ENCODE measurements around the gene TMEM167A. TPM values are rescaled to one million over a fixed set of nuclear protein-coding genes. Genes with fewer than 3 reads are reported as not detected.
"Not testable (repeated sequence)": the region's sequence is repeated elsewhere in the genome, so short reads cannot be mapped to it uniquely, and the experiment has no call there.

Gene TMEM167A
- total RNA-seq, 4 donors from 2014 or later = 21.4 to 34.5 (median 29.9) TPM

DNA sequence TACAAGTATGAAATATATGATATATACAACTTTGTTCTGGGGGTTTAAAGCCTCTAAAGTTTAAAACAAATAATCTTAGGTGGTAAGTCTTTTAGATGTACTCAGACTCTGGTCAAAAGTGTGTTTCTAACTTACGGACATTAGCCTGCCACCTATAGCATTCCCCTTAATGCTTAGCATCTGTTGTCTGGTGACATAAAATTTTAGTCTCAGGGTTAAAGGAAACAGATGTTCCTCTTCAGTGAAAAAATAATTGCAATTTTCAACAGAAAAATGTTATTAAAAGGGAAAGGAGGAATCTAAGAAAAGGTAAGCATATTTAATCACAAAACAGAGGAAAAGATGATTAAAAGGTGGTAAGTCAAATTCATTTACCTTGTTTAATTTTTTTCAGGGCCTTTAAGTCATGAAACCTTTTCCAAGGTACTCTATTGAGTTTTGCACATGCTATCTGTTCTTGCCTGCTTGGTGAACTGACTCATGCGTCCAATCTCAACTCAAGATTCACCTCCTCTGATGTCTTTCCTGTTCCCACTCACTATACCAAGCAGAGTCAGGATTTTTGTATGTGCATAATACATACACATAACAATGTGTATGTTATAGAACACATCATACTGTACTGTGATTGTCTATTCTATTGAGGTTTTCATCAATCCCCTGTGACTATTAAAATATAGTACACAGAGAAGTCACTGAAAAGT is 7.9 kb downstream of the TMEM167A start:
- Histone ChIP-seq H3K27ac (replicated peaks in 1 of 4) (no peak overlapping the region), H3K9me3 (no peaks in the 10 kb centered on the region), H3K36me3 (no peaks in the 10 kb centered on the region), H3K27me3 (no peaks in the 10 kb centered on the region), H3K4me3 (no peak overlapping the region), H3K4me1 (peaks cover 12 to 43% (median 39%) of the 10 kb centered on the region in 4 donors)
- TF ChIP-seq POLR2A (IDR thresholded peaks at IDR 0.05; ENCODE audit: low read depth) (no peak), POLR2AphosphoS5 (IDR thresholded peaks at IDR 0.05) (no peak), EP300 (IDR thresholded peaks at IDR 0.05) (no peak)
- TF ChIP-seq, protein P1, sequence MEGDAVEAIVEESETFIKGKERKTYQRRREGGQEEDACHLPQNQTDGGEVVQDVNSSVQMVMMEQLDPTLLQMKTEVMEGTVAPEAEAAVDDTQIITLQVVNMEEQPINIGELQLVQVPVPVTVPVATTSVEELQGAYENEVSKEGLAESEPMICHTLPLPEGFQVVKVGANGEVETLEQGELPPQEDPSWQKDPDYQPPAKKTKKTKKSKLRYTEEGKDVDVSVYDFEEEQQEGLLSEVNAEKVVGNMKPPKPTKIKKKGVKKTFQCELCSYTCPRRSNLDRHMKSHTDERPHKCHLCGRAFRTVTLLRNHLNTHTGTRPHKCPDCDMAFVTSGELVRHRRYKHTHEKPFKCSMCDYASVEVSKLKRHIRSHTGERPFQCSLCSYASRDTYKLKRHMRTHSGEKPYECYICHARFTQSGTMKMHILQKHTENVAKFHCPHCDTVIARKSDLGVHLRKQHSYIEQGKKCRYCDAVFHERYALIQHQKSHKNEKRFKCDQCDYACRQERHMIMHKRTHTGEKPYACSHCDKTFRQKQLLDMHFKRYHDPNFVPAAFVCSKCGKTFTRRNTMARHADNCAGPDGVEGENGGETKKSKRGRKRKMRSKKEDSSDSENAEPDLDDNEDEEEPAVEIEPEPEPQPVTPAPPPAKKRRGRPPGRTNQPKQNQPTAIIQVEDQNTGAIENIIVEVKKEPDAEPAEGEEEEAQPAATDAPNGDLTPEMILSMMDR (IDR thresholded peaks at IDR 0.05) = no peak
- 75% methylated on average over 2 of the region's 2 CpGs for WGBS
- DNase-seq (ENCODE audit: extremely low spot score) = no peak
- intact Hi-C loops (cut with DNase I) = no loop called here

DNA sequence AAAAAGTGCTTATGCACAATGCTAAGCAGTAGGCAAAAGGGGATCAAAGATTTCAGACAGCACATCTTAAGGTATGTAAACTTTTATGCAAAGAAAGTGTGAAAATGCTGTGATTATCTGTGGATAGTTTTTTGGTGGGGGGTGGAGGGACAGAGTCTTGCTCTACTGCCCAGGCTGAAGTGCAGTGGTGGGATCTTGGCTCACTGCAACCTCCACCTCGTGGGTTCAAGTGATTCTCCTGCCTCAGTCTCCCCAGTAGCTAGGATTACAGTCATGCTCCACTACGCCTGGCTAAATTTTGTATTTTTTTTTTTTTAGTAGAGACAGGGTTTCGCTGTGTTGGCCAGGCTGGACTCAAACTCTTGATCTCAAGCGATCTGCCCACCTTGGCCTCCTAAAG is 9.8 kb downstream of the TMEM167A start:
- H3K36me3 ChIP-seq; intact Hi-C loops (cut with DNase I); H3K27ac ChIP-seq (replicated peaks in 1 of 4); DNase-seq (ENCODE audit: extremely low spot score); H3K9me3 ChIP-seq; H3K27me3 ChIP-seq; H3K4me3 ChIP-seq: not testable (repeated sequence)
- 96% methylated on average over 4 of the region's 4 CpGs for WGBS
- H3K4me1 ChIP-seq = peaks cover 7 to 32% (median 22%) of the 10 kb centered on the region in 4 donors

DNA sequence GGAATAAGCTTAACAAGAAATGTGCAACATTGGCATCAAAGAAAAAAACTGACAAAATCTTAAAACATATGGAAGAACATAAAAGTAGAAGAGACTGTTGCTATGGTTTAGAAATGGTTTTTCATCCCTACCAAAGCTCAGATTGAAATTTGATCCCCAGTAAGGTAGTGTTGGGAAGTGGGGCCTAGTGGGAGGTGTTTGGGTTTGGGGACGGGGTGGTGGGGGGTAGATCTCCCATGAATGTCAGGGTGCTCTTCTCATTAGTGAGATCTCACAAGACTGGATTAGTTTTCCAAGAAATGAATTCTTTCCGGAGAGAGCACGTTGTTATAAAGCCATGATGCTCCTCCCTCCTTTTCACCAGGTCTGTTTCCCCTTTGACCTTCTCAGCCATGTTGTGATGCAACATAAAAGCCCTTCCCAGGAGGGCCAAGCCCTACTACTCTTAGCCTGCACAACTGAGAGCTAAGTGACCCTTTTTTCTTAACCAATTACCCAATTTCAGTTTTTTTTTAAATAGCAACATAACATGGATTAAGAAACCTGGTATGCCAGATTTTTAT is 10.6 kb downstream of the TMEM167A start:
- DNase-seq (ENCODE audit: extremely low spot score) = no peak
- peaks cover 7 to 25% (median 14%) of the 10 kb centered on the region in 4 donors for H3K4me1 ChIP-seq
- WGBS = 92% methylated on average over 3 of the region's 3 CpGs
- peaks cover 0 to 6% (median 3%) of the 10 kb centered on the region in 4 donors for H3K36me3 ChIP-seq
- intact Hi-C loops (cut with DNase I) = no loop called here
- no peaks in the 10 kb centered on the region for H3K27me3 ChIP-seq
- no peaks in the 10 kb centered on the region for H3K9me3 ChIP-seq
- no peak overlapping the region for H3K4me3 ChIP-seq
- H3K27ac ChIP-seq (replicated peaks in 1 of 4) = no peak overlapping the region
- TF ChIP-seq, protein P1 (IDR thresholded peaks at IDR 0.05) = no peak
- TF ChIP-seq POLR2AphosphoS5 (IDR thresholded peaks at IDR 0.05) = no peak
- TF ChIP-seq POLR2A (IDR thresholded peaks at IDR 0.05; ENCODE audit: low read depth) = no peak
- no peak for TF ChIP-seq EP300 (IDR thresholded peaks at IDR 0.05)

DNA sequence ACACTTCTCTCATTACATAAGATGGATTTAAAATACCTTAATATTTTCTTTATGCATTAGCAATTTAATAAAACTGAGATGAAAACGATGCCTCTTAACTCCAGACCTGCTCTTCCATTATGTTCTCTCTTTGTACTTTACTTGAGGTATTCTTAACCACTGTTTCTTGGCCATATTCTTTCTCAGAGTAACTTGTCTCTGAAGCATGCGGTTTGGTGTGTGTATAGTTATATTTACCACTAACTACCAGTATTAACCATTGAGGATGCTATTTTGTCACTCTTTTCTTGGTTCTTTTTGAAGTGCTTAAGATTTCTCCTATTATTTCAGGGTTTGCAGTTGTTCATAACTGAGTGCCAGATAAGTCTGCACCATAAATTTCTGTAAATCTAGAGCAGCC is 17.9 kb downstream of the TMEM167A start:
- intact Hi-C loops (cut with DNase I) = no loop called here
- H3K36me3 ChIP-seq = peaks cover 0 to 22% (median 8%) of the 10 kb centered on the region in 4 donors

DNA sequence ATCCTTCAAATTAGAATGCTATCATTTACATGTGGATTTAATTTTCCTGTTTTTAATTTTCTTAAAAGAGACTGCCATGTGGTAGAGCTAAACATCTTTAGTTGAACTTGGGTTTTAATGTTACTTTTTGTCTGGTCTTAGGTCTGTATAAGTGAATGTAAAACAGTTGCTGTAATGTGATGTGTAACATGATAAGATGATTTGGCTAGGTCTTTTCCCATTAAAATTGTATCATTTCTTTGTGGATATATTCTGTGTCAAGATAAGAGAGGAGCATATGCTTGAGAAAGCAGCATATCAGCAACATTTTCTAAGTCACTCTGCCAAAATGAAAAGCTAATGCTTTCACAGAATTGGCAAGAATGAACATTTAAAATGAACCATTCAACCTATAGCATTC is 18.5 kb downstream of the TMEM167A start:
- intact Hi-C loops (cut with DNase I) = no loop called here
- no peak overlapping the region for H3K27ac ChIP-seq (replicated peaks in 1 of 4)
- H3K4me3 ChIP-seq = no peak overlapping the region
- no peak for DNase-seq (ENCODE audit: extremely low spot score)
- TF ChIP-seq, protein P1 (IDR thresholded peaks at IDR 0.05) = no peak
- TF ChIP-seq POLR2A (IDR thresholded peaks at IDR 0.05; ENCODE audit: low read depth) (no peak), EP300 (IDR thresholded peaks at IDR 0.05) (no peak), POLR2AphosphoS5 (IDR thresholded peaks at IDR 0.05) (no peak)
- peaks cover 0 to 5% (median 4%) of the 10 kb centered on the region in 4 donors for H3K4me1 ChIP-seq
- no peaks in the 10 kb centered on the region for H3K27me3 ChIP-seq
- no peaks in the 10 kb centered on the region for H3K9me3 ChIP-seq
- H3K36me3 ChIP-seq = peaks cover 0 to 27% (median 6%) of the 10 kb centered on the region in 4 donors

More for the DNA sequence above, 17.9 kb downstream of the TMEM167A start:
- no peak overlapping the region for H3K4me3 ChIP-seq
- TF ChIP-seq EP300 (IDR thresholded peaks at IDR 0.05) (no peak), POLR2AphosphoS5 (IDR thresholded peaks at IDR 0.05) (no peak), POLR2A (IDR thresholded peaks at IDR 0.05; ENCODE audit: low read depth) (no peak)
- TF ChIP-seq, protein P1 (IDR thresholded peaks at IDR 0.05) = no peak
- no peak overlapping the region for H3K27ac ChIP-seq (replicated peaks in 1 of 4)
- no peaks in the 10 kb centered on the region for H3K27me3 ChIP-seq
- WGBS = 79% methylated on average over 2 of the region's 2 CpGs
- DNase-seq (ENCODE audit: extremely low spot score) = no peak
- no peaks in the 10 kb centered on the region for H3K9me3 ChIP-seq
- peaks cover 3 to 5% (median 4%) of the 10 kb centered on the region in 4 donors for H3K4me1 ChIP-seq

All from esophagus muscularis mucosa (tissue), 4 donors.